Ovary (tissue), 3 donors: ENCODE data around the gene ANKK1.

ENCODE experiments used
- CTCF ChIP-seq, 3 donors: fragments of 450-650 bp in 2 of 3; fragments of 200-600 bp in 1 of 3; IDR thresholded peaks; one replicate each; pipeline versions ENCODE4 v1.5.1 to v1.8.0; 2016 to 2022; ENCODE audit warnings: antibody characterized with exemption in 3 of 3, mild to moderate bottlenecking in 1 of 3
- EP300 ChIP-seq: sonication (generic); formaldehyde crosslinking; IDR thresholded peaks from one replicate; pipeline ENCODE4 v1.6.1; 2017; ENCODE audit warnings: antibody characterized with exemption
- POLR2A ChIP-seq: fragments of 450-650 bp; IDR thresholded peaks from one replicate; pipeline ENCODE4 v1.6.1; 2017; ENCODE audit warnings: antibody characterized with exemption, mild to moderate bottlenecking, moderate library complexity
- donor health status: DM: no; HTN: no; CAD: no.

- TF ChIP-seq CTCF (IDR thresholded peaks at IDR 0.05) (no peak), POLR2A (no peak), EP300 (no peak)
Observed at GRCh38 chr11:113431746-113432145, 44.2 kb downstream of the ANKK1 start.
